CD4-positive, CD25-positive, alpha-beta regulatory T cell (primary cell): ENCODE measurements around the gene WDR27. TPM values are rescaled to one million over a fixed set of nuclear protein-coding genes. Genes with fewer than 3 reads are reported as not detected.
"Not testable (repeated sequence)": the region's sequence is repeated elsewhere in the genome, so short reads cannot be mapped to it uniquely, and the experiment has no call there.

ENCODE experiments used
- ATAC-seq, 2 donors: fragments of 150-1000 bp; cut with Tn5 transposase; one replicate each; pipeline ENCODE4 v1.10.0; 2021; ENCODE audit warnings: low read depth in 2 of 2, moderate number of reproducible peaks in 2 of 2, moderate library complexity in 1 of 2
- DNase-seq, 3 donors: peaks; one replicate each; pipeline versions ENCODE4 v3.0.0 to v3.0.0-alpha.2; 2012 to 2022; ENCODE audit warnings: mixed read lengths in 1 of 3
- H3K27ac ChIP-seq: one replicate; pipeline ENCODE4 v1.7.0; 2013; ENCODE audit warnings: mild to moderate bottlenecking, low read length; ENCODE audit not compliant: insufficient read depth, poor library complexity, severe bottlenecking
- H3K27me3 ChIP-seq: one replicate; pipeline ENCODE4 v1.7.0; 2013; ENCODE audit warnings: low read length; ENCODE audit not compliant: control insufficient read depth, insufficient read depth
- H3K36me3 ChIP-seq: one replicate; pipeline ENCODE4 v1.7.0; 2013; ENCODE audit warnings: mild to moderate bottlenecking, low read length, moderate library complexity; ENCODE audit not compliant: control insufficient read depth, insufficient read depth
- H3K4me1 ChIP-seq: 2 replicates; pipeline ENCODE4 v1.7.0; 2013; ENCODE audit warnings: mild to moderate bottlenecking, low read length; ENCODE audit not compliant: insufficient read depth, control insufficient read depth, poor library complexity, severe bottlenecking
- H3K4me3 ChIP-seq: one replicate; pipeline ENCODE4 v1.7.0; 2013; ENCODE audit warnings: low read depth, mild to moderate bottlenecking, low read length, moderate library complexity
- H3K9me3 ChIP-seq, 2 experiments: 1 replicate in 1 of 2; 2 replicates in 1 of 2; pipeline ENCODE4 v1.7.0; 2013; ENCODE audit warnings: low read length in 2 of 2, mild to moderate bottlenecking in 1 of 2, moderate library complexity in 1 of 2; ENCODE audit not compliant: control insufficient read depth in 2 of 2
- H3K27ac Mint-ChIP-seq, 3 donors: one replicate each; pipeline ENCODE4 v1.8.0; 2020 to 2022; ENCODE audit warnings: mild to moderate bottlenecking in 3 of 3, mixed read lengths in 3 of 3, moderate library complexity in 2 of 3
- H3K27me3 Mint-ChIP-seq: one replicate; pipeline ENCODE4 v1.8.0; 2022; ENCODE audit warnings: mild to moderate bottlenecking, mixed read lengths
- H3K36me3 Mint-ChIP-seq: one replicate; pipeline ENCODE4 v1.8.0; 2020; ENCODE audit warnings: mixed read lengths
- H3K4me1 Mint-ChIP-seq, 4 donors: one replicate each; pipeline ENCODE4 v1.8.0; 2020 to 2022; ENCODE audit warnings: mixed read lengths in 4 of 4, mild to moderate bottlenecking in 1 of 4
- H3K4me3 Mint-ChIP-seq, 4 donors: one replicate each; pipeline ENCODE4 v1.8.0; 2020 to 2022; ENCODE audit warnings: mild to moderate bottlenecking in 4 of 4, mixed read lengths in 4 of 4, moderate library complexity in 3 of 4
- H3K9me3 Mint-ChIP-seq, 7 donors: one replicate each; pipeline ENCODE4 v1.8.0; 2020 to 2022; ENCODE audit warnings: mixed read lengths in 7 of 7, mild to moderate bottlenecking in 3 of 7, moderate library complexity in 2 of 7
- polyA plus RNA-seq, 4 donors: library from polyadenylated mRNA; unstranded; fragments of 300-500 nt; fragmentation: Illumina TruSeq; gene quantifications; one replicate each; pipeline ENCODE4 v1.2.3, GENCODE V29; 2021
- total RNA-seq: library from RNA; stranded (reverse); gene quantifications from one replicate; pipeline ENCODE4 v1.2.3, GENCODE V29; 2022

The WDR27 gene
- total and polyA plus RNA-seq, 5 donors from 2014 or later: 3.7 to 30.7 (median 5.1) TPM

GRCh38 chr6:169707772-169708171, 5.9 kb upstream of the WDR27 start:
- Histone ChIP-seq H3K4me1 (peaks cover 28% of the 10 kb centered on the region), H3K4me3 (no peak overlapping the region), H3K27me3 (no peaks in the 10 kb centered on the region), H3K9me3 (no peaks in the 10 kb centered on the region), H3K27ac (peak overlapping the region; percentile 9), H3K36me3 (peaks cover 45% of the 10 kb centered on the region)
- ATAC-seq (no peak), DNase-seq (no peak)
- no peaks in the 10 kb centered on the region for H3K9me3 Mint-ChIP-seq
- peaks cover 37 to 52% (median 42%) of the 10 kb centered on the region in 4 donors for H3K4me1 Mint-ChIP-seq
- H3K27me3 Mint-ChIP-seq: no peaks in the 10 kb centered on the region
- H3K4me3 Mint-ChIP-seq: no peak overlapping the region
- H3K27ac Mint-ChIP-seq: peak overlapping the region in 1 of 3 donors; percentile 39
- H3K36me3 Mint-ChIP-seq: peaks cover 21% of the 10 kb centered on the region

GRCh38 chr6:169702840-169703246, 1.0 kb upstream of the WDR27 start:
- ATAC-seq (no peak), DNase-seq (no peak)
- Histone ChIP-seq H3K9me3 (no peaks in the 10 kb centered on the region), H3K27me3 (no peaks in the 10 kb centered on the region), H3K27ac (peak overlapping the region; percentile 98), H3K4me3 (peak overlapping the region; percentile 83), H3K4me1 (peaks cover 43% of the 10 kb centered on the region), H3K36me3 (peaks cover 17% of the 10 kb centered on the region)
- Mint-ChIP-seq H3K36me3 (peaks cover 6% of the 10 kb centered on the region), H3K9me3 (no peaks in the 10 kb centered on the region), H3K27me3 (no peaks in the 10 kb centered on the region), H3K4me3 (peak overlapping the region; percentile 89 to 100 (median 94)), H3K4me1 (peaks cover 33 to 67% (median 51%) of the 10 kb centered on the region in 4 donors), H3K27ac (peak overlapping the region; percentile 95 to 98 (median 95))

- peak overlapping the region; percentile 91 to 100 (median 94) for H3K4me3 Mint-ChIP-seq
- peaks cover 15% of the 10 kb centered on the region for H3K36me3 ChIP-seq
- no peaks in the 10 kb centered on the region for H3K9me3 Mint-ChIP-seq
- peak overlapping the region; percentile 93 to 95 (median 93) for H3K27ac Mint-ChIP-seq
- DNase-seq (no peak), ATAC-seq (no peak)
- peaks cover 4% of the 10 kb centered on the region for H3K36me3 Mint-ChIP-seq
- peak overlapping the region; percentile 98 for H3K27ac ChIP-seq
- peaks cover 0 to 1% of the 10 kb centered on the region in 2 experiments for H3K9me3 ChIP-seq
- peak overlapping the region; percentile 76 for H3K4me3 ChIP-seq
- H3K27me3 ChIP-seq: no peaks in the 10 kb centered on the region
- H3K27me3 Mint-ChIP-seq: no peaks in the 10 kb centered on the region
- H3K4me1 ChIP-seq: peaks cover 43% of the 10 kb centered on the region
- H3K4me1 Mint-ChIP-seq: peaks cover 26 to 55% (median 44%) of the 10 kb centered on the region in 4 donors
Observed at GRCh38 chr6:169701311-169701953, 397 bp downstream of the WDR27 start.

GRCh38 chr6:169700296-169700695, 1.5 kb downstream of the WDR27 start:
- no peak for DNase-seq
- Mint-ChIP-seq H3K27me3 (no peaks in the 10 kb centered on the region), H3K4me1 (peaks cover 17 to 47% (median 37%) of the 10 kb centered on the region in 4 donors), H3K36me3 (peaks cover 9% of the 10 kb centered on the region), H3K4me3 (peak overlapping the region; percentile 24 to 100 (median 60)), H3K9me3 (peaks cover 0 to 3% (median 0%) of the 10 kb centered on the region in 7 donors), H3K27ac (peak overlapping the region in 1 of 3 donors; percentile 93)
- Histone ChIP-seq H3K4me3 (no peak overlapping the region), H3K27me3 (no peaks in the 10 kb centered on the region), H3K4me1 (peaks cover 38% of the 10 kb centered on the region), H3K9me3 (peaks cover 3 to 6% of the 10 kb centered on the region in 2 experiments), H3K36me3 (peaks cover 14% of the 10 kb centered on the region), H3K27ac (no peak overlapping the region)
- no peak for ATAC-seq

- not testable (repeated sequence) for ATAC-seq, H3K27me3 ChIP-seq, H3K9me3 Mint-ChIP-seq, DNase-seq, H3K27me3 Mint-ChIP-seq, H3K4me3 ChIP-seq, H3K9me3 ChIP-seq, H3K4me3 Mint-ChIP-seq, H3K27ac Mint-ChIP-seq, H3K36me3 ChIP-seq, H3K27ac ChIP-seq
- Mint-ChIP-seq H3K4me1 (peaks cover 6 to 21% (median 14%) of the 10 kb centered on the region in 4 donors), H3K36me3 (peaks cover 16% of the 10 kb centered on the region)
- peaks cover 13% of the 10 kb centered on the region for H3K4me1 ChIP-seq
Observed at GRCh38 chr6:169697115-169697514, 4.7 kb downstream of the WDR27 start.

- Mint-ChIP-seq H3K9me3 (peaks cover 0 to 13% (median 4%) of the 10 kb centered on the region in 7 donors), H3K4me1 (peaks cover 0 to 15% (median 6%) of the 10 kb centered on the region in 4 donors), H3K27ac (no peak overlapping the region), H3K36me3 (peaks cover 27% of the 10 kb centered on the region), H3K4me3 (no peak overlapping the region), H3K27me3 (no peaks in the 10 kb centered on the region)
- H3K4me3 ChIP-seq: no peak overlapping the region
- peaks cover under 1% of the 10 kb centered on the region for H3K4me1 ChIP-seq
- no peaks in the 10 kb centered on the region for H3K27me3 ChIP-seq
- DNase-seq (no peak), ATAC-seq (no peak)
- H3K36me3 ChIP-seq: no peaks in the 10 kb centered on the region
- peaks cover 3 to 6% of the 10 kb centered on the region in 2 experiments for H3K9me3 ChIP-seq
- H3K27ac ChIP-seq: no peak overlapping the region
Observed at GRCh38 chr6:169695131-169695530, 6.7 kb downstream of the WDR27 start.

- no peaks in the 10 kb centered on the region for H3K27me3 Mint-ChIP-seq
- H3K27me3 ChIP-seq: no peaks in the 10 kb centered on the region
- no peak for ATAC-seq
- H3K4me1 Mint-ChIP-seq: peaks cover 0 to 9% (median 5%) of the 10 kb centered on the region in 4 donors
- peaks cover 4% of the 10 kb centered on the region for H3K36me3 ChIP-seq
- H3K9me3 Mint-ChIP-seq: peaks cover 0 to 13% (median 6%) of the 10 kb centered on the region in 7 donors
- H3K4me3 ChIP-seq: no peak overlapping the region
- no peaks in the 10 kb centered on the region for H3K4me1 ChIP-seq
- H3K36me3 Mint-ChIP-seq: peaks cover 38% of the 10 kb centered on the region
- no peak for DNase-seq
- H3K4me3 Mint-ChIP-seq: no peak overlapping the region
- peaks cover 3 to 6% of the 10 kb centered on the region in 2 experiments for H3K9me3 ChIP-seq
- H3K27ac ChIP-seq: no peak overlapping the region
- no peak overlapping the region for H3K27ac Mint-ChIP-seq
Observed at GRCh38 chr6:169692516-169692915, 9.3 kb downstream of the WDR27 start.

- H3K27ac Mint-ChIP-seq: no peak overlapping the region
- peaks cover 48% of the 10 kb centered on the region for H3K36me3 Mint-ChIP-seq
- DNase-seq (no peak), ATAC-seq (no peak)
- H3K4me3 Mint-ChIP-seq: no peak overlapping the region
- no peak overlapping the region for H3K27ac ChIP-seq
- H3K9me3 ChIP-seq: peaks cover 2 to 5% of the 10 kb centered on the region in 2 experiments
- H3K27me3 ChIP-seq: no peaks in the 10 kb centered on the region
- H3K4me1 Mint-ChIP-seq: peaks cover 0 to 9% (median 5%) of the 10 kb centered on the region in 4 donors
- H3K9me3 Mint-ChIP-seq: peaks cover 0 to 15% (median 8%) of the 10 kb centered on the region in 7 donors
- H3K4me3 ChIP-seq: no peak overlapping the region
- H3K4me1 ChIP-seq: no peaks in the 10 kb centered on the region
- H3K27me3 Mint-ChIP-seq: no peaks in the 10 kb centered on the region
- peaks cover 7% of the 10 kb centered on the region for H3K36me3 ChIP-seq
Observed at GRCh38 chr6:169691260-169691659, 10.6 kb downstream of the WDR27 start.
